KBM-7 (cell line): ENCODE measurements around the gene EML5.

ENCODE experiments used
- DNase-seq: peaks from one replicate; pipeline ENCODE4 v3.0.0-alpha.2; 2015
- in situ Hi-C: fragments of 300-500 bp; cut with MboI; formaldehyde crosslinking; loops from 2 replicates; pipeline ENCODE4 v1.14.3; 2020; ENCODE audit warnings: low sequenced_read_pairs, low pct_unique_long_range_greater_than_20kb, mixed read lengths

The EML5 gene

DNA sequence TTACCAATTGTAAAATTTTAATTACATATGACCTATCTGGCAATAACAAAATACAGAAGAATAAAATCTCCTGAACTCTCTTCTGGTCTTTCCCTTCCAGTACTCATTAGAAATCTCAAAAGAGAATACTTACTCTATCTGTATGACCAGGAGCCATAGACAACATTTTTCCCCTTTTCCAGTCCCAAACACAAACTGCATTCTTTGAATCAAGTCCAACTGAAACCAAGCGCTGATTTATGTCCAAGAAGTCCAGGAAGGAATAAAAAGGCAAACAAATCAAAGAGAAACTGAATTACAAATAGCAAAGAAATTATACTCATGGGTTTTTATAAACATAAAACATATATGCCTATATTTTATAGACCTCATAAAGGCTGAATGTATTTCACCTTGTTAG is 46.7 kb downstream of the EML5 start:
- in situ Hi-C loops: no loop called here
- DNase-seq: no peak

DNA sequence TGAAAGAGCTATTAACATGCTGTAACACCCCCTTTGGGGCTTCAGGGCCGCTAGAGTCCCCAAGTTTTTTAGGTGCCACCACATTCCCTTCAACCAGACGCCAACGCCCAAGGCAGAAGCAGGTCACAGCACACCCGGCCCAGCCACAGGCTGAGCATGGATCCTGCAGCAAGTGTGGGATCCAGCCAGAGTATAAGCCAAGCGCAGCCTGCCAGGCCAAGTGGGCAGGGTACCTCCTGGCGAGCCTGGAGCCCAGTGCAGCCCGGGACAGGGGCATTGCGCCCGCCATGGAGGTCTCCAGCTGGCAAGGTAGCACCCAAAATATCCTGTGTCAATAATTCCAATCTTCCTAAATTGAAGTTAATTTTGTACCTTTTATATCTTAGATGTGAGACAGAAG is 55.5 kb downstream of the EML5 start:
- no peak for DNase-seq
- in situ Hi-C loops: no loop called here

DNA sequence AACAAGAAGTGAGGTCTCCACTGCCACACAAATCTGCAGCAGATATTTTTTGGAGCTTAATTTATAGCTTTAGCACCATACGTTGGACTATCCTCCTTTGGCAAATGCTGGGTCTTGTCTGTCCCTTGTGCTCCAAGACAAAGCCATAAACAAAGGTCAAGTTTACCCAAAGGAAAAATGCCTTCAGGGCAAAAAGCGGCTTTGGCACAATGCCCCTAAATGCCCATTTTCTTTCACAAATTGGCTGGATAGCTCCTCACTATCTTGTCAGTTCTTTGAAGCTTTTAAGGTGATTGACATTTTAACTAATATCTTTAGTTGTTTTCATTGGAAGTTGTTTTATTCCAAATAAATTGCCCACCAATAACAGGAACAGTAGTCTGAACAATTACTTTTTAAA is 59.6 kb downstream of the EML5 start:
- in situ Hi-C loops: no loop called here

DNA sequence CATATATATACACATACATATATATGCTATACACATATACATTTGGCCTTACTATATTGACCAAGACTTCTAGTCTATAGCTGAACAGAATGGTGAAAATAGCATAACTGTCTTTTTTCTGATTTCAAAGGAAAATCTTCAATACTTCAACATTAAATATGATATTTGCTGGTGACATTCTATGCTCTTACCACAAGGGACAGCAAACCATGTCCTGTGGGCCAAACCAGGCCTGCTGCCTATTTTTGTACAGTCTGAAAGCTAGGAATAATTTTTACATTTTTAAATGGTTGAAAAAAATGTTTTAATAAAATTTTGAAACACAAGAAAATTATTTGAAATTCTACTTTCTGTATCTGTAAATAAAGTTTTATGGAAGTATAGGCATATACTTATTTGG is 63.6 kb downstream of the EML5 start:
- no peak for DNase-seq
- in situ Hi-C loops: no loop called here

More for the DNA sequence above, 59.6 kb downstream of the EML5 start:
- DNase-seq: no peak

DNA sequence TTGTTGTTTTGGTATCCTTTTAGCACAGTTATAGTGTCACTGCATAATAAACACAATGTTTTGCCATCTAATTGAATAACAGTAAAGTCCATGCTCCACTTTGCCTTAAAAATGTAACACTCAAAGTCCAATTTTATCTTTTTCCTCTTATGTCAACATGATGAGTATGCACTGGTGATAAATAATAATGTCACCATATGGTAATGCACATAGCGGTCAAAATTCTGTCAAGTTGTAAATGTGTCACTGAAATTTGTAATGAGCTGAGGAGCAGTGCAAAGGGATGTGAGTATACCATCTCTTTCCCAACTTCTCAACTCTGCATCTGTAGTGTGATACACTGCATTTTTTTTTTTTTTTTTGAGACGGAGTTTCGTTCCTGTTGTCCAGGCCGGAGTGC is 65.7 kb downstream of the EML5 start:
- no peak for DNase-seq

DNA sequence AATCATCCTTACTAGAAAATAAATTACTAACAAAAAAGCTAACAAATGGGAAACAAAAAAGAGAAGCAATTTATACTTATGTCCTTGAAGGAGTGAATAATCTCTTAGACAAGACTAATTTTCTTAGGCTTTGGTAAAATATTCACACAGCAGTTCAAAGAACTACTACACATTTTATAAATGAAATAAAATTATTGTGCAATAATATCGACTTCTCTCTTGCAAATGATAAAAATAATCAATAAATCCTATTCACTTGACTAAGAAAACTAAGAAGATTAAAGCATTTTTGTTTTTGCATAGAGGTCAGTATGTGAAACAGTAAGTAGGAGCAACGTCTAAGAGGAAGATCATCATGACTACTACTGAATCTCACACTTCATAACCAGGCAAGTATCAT is 82.0 kb downstream of the EML5 start:
- in situ Hi-C loops: no loop called here
- DNase-seq: no peak

More for the DNA sequence above, 65.7 kb downstream of the EML5 start:
- in situ Hi-C loops: no loop called here

DNA sequence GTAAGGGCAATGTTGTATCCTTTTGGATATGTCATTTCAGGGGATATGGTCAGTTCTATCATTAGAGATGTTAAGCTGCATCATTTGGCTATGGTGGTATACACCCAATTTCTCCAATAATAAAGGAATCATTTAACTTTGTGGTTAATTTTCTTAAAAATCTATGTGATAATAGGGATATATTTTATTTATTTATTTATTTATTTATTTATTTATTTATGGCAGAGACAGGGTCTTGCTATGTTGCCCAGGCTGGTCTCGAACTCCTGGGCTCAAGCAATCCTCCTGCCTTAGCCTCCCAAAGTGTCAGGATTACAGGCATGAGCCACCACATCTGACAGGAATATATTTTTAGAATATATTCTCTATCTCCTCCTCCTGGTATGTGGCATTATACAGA is 85.7 kb downstream of the EML5 start:
- DNase-seq: no peak
- in situ Hi-C loops: no loop called here

DNA sequence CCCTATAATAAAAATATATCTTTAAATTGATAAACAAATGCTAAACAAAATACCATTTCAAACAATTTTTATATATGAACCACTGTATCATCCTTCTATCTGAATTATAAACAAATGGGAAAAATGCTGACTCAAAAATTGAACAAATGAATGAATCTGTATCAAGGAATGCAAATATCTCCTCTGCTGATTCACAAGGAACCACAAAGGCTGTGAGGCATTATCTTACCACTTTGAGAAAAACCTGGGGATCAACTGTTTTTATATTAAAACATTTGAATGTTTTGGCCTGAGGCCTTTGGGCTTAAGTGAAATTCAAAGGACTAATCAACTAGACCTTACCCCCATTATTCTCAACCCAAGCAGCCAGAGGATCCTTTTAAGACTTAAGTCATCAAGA is 86.3 kb downstream of the EML5 start:
- in situ Hi-C loops: no loop called here
- no peak for DNase-seq

DNA sequence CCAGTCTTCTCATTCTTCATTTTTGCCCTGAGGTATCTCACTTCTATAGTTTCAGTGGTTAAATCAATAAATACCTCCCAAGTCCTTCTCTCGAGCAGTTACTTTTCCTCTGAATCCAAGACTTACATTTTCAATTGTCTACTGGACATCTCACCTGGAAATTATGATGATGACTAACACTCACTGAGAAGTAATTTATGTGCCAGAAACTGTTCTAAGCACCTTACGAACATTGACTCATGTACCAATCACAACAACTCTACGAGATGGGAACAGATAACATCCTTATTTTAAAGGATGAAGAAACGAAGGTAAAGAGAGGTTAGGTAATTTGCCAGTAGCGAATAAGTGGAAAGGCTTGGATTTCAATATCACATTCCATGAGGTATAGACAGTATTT is 94.1 kb downstream of the EML5 start:
- no peak for DNase-seq
- in situ Hi-C loops: no loop called here

DNA sequence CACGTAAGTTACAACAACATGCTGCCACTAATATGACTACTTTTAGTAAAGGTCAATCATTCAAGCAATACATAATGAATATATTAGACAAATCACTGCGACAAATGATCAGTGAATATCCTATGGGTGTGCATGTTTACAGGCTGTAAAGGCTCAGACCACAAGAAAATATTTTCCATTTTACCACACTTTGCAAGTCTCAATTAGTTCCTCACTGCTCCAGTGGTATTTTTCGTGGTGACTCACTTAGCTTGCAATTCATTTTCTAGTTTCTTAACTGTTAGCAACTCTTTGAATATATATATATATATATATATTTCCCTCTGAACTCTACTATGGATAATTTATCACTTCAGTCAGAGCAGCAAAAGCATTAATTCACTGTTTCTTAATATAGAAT is 96.9 kb downstream of the EML5 start:
- no peak for DNase-seq
- in situ Hi-C loops: no loop called here

DNA sequence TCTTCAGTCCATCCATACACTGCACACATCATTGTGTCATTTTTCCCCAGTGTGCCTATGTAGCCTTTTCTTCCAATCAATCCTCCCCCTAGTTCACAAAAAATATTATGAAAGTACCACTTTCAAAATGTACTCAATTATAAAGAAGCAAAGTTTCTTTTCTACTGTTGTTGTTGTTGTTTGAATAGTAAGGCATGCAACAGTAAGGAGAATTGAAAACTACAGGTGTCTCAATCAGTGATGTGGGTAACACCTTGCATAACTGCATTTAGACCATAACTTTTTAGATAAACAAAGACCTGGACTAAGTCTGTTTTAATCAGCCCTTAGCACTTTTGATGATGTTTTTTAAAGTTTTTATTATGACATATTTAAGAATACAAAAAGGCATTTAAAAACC is 104.4 kb downstream of the EML5 start:
- in situ Hi-C loops: no loop called here
- no peak for DNase-seq

DNA sequence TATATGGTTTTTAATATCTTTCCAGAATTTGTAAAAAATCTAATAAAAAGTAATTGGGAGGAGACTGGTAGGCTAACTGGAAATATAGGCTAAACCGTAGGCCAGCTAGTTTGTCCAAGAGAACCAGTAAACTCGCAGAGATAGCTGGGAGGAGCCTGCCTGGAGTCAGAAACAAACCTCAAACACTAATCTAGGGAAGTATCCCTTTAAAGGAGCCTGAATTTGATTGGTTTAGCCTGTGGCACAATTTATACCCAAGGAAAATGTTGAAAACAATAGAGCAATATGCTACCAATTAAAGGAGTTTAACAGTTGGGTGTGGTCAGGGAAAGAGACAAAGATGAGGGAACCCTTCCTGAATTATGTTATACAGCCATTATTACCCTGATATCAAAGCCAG is 109.6 kb downstream of the EML5 start:
- in situ Hi-C loops: no loop called here
- no peak for DNase-seq

DNA sequence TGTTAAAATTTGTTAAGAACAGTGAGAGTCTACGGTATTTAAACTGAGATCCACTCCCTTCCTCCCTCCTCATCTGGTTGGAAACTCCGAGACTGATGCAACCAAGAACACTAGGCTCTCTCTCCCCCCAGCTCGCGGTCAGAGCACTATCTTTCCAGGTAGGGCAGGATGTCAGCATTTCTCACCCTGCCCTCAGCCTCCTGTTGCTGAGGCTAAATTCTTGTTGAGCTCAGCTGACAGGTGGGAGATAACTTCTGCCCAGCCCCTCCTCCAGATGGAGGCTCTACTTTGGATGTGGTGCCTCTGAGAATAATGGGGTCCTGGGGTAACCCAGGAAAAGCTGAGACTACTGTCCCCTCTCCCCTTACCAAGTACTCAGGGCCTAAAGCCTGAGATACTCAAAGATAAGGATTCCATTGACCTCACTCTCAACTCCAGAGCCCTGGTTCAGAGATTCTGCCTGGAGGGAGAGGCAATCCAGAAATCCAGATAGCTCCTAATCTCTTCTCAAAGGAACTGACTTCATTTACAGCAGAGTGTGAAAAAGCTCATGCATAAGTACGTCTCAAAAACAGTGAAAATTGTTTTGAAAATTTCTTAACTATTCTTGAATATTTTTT is 110.1 kb downstream of the EML5 start:
- DNase-seq: no peak

DNA sequence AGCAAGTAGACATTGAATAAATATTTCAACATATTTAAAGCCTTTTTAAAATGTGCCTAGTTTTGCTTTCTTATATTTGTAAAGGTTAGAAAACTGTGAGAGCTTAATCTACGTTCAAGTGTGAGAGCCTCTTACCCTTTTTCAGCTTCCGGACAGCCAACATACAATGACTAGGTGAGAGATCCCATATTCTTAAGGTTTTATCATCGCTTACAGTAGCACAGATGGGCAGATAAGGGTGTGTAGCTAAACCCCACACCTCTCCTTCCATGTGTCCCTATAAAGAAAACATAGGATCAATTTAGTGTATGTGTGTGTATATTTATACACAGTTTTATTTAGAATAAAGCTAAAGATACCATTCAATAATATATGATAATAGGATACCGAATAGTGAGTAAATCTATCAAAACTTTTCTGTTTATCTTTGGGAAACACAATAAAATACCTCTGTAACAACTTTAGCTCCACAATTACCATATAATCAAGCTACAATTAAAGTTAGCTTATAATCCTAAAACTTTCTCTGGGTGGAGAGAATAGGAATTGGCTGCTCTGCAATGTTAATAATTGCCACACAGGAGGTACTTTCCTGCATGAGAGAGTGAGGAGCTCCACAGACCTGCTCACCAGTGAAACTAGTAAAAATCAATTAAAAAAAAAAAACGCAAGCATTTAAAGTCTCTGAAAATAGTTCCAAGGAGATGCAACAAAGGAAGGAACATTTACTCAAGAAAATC is 110.8 kb downstream of the EML5 start:
- in situ Hi-C loops: no loop called here
- no peak for DNase-seq

More for the DNA sequence above, 110.1 kb downstream of the EML5 start:
- in situ Hi-C loops: no loop called here

DNA sequence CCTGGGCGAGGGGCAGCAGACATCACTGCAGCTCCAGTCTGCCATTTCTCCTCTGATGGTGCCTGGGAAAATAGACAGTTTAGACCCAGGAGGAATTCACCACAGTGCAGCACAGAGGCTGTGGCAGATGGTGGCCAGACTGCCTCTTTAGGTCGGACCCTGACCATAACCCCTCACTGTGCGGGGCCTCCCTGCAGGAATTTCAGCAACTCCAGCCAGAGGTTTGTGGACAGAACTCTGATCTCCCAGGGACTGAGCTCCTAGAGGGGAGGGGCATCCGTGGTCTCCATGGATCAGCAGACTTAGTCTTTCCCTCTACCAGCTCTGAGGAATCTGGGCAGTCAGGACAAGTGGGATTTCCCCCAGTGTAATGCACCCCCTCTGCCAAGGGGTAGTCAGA is 123.4 kb downstream of the EML5 start:
- in situ Hi-C loops: no loop called here
- DNase-seq: no peak

DNA sequence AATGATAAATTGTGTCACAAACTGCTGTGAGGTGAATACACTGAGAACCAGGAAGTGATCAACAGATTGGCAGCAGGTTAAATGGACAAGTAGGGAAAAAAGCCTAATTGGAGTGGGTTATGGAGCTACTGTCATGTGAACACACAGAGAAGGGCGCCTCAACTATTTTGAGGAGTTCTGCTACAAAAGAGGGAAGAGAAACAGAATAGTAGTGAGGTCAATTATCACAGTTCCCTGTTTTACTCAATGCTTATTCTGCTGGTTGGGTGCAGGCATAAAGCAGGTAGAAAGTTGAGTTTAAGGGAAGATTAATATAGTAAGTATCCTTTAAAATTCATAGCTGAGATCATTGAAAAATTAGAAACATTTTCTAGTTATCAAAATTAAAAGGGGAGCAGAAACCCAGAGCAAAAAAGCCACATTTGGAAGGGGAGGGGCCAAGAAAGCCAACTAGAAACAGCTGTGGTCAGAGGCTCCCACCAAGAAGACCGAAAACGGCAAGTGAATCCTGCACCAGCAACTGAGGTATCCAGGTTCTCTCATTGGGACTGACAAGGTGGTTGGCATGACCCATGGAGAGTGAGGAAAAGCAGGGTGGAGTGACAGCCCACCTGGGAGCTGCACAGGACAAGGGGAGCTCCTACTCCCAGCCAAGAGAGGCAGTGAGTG is 124.2 kb downstream of the EML5 start:
- in situ Hi-C loops: no loop called here
- DNase-seq: no peak

DNA sequence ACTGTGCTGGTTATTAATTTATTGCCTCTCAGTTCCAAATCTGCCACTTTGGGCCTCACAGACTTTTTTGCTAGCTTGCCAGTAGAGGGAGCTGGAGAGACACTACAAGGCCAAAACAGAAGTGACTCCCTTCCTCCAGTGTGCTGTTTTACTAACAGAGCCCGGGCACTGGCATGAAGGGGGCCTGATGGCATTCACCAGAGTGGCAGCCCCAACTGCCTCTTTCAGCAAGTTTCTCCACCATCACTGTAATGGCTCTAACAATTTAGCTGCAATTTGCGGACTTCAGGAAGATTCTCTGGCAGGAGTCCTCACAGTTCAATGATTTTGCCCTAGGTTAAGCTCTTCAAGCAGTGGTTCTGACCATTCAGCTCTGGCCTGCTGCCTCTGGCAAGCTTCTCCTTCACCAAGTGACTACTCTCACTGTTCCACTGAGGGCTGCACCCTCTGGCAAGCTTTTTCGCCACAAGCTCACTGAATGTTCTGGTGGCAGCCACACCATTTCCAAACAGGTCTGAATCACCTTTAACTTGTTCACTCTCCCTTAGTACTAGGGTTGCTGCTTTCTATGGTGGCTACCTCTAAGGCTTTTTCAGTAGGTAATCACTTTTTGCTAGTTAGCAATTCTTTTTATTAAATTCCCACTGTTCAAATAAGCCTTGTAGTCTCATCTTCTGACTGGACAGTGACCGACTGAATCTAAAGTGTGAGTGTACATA is 125.0 kb downstream of the EML5 start:
- in situ Hi-C loops: no loop called here
- DNase-seq: peak; percentile 76

DNA sequence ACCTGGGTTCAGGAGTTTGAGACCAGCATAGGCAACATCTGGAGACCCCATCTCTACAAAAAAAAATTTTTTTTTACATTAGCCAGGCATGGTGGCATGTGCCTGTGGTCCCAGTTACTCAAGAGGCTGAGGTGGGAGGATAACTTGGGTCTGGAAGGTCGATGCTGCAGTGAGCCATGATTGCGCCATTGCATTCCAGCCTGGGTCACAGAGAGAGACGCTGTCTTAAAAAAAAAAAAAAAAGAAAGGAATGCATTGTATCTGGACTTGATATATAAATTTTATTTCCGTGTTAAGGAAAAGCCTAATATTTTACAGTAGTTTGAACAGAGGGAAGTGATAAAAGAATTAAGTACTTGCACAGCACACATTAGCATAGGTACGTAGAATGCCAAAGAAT is 132.7 kb downstream of the EML5 start:
- in situ Hi-C loops: no loop called here
- no peak for DNase-seq

DNA sequence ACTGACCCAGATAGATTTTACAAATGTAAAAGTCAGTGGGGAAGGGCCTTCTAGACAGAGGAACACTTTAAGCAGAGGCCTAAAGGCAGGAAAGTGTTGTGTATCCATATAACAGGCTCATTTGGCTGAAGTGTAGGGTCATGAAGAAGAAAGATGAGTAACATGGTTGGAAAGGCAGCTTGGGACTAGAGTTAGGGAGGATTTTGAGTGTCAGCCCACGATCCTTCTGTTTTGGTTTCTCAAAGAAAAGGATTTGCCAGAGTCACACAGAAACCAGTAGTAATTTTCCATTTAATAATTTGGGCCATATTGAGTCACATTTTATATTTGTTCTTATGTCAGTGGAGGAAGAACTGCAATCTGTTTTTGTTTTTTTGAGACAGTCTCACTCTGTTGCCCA is 153.5 kb downstream of the EML5 start:
- in situ Hi-C loops: no loop called here

DNA sequence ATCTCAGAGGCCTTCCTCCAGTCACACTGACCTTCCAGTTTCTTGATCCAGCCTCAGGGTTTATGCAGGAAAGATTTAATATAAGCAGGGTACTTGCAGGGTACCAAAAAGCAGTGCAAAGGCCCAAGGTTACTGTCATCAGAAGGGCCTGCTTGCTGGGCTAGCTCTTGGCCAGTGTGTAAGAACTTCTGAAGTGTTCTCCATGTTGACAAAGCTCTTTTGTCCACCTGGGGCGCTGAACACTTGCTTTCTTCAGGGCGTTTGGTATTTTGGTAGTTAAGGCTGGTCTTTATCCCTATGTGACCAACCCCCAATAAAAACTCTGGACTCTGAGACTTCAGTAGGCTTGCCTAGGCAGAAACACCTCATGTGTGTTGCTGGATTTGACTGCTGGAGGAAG is 160.2 kb downstream of the EML5 start:
- DNase-seq: no peak
- in situ Hi-C loops: no loop called here

More for the DNA sequence above, 153.5 kb downstream of the EML5 start:
- DNase-seq: no peak
